Central memory CD4-positive, alpha-beta T cell (primary cell): ENCODE measurements around the gene AMPD3.
A peak's percentile ranks its signal among the peaks of the same experiment; 100 is the strongest.

ENCODE experiments used
- DNase-seq: peaks from one replicate; pipeline ENCODE4 v3.0.0; 2022

AMPD3 gene

GRCh38 chr11:10438458-10438857, 16.6 kb upstream of the AMPD3 start:
- DNase-seq = no peak

DNA sequence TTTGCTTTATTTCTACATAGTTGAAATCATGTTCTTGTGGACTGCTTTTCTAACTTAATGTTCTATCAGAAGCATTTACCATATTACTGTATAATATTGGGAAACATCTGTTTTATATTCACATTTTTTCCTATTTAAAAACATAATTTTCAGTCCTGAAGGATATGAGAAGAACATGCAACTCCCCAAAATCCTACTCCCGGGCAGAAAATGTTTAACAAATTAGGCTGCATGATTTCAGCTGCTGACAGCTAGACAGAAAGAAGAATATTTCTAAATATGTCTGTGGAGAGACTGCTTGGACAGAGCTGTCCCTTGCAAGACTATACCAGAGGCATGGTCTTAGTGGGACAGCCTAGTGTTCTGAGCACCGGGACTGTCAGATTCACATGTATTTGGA, 15.7 kb upstream of the AMPD3 start:
- DNase-seq = no peak

GRCh38 chr11:10439924-10440323, 15.1 kb upstream of the AMPD3 start:
- no peak for DNase-seq

- DNase-seq = no peak
These were observed 14.7 kb upstream of the AMPD3 start for GRCh38 chr11:10440401-10440800.

- no peak for DNase-seq
These were observed 14.0 kb upstream of the AMPD3 start for GRCh38 chr11:10441091-10441490.

GRCh38 chr11:10441652-10442503, 13.2 kb upstream of the AMPD3 start:
- no peak for DNase-seq

GRCh38 chr11:10443152-10443551, 11.9 kb upstream of the AMPD3 start:
- no peak for DNase-seq

- no peak for DNase-seq
These were observed 11.3 kb upstream of the AMPD3 start for GRCh38 chr11:10443721-10444235.

DNA sequence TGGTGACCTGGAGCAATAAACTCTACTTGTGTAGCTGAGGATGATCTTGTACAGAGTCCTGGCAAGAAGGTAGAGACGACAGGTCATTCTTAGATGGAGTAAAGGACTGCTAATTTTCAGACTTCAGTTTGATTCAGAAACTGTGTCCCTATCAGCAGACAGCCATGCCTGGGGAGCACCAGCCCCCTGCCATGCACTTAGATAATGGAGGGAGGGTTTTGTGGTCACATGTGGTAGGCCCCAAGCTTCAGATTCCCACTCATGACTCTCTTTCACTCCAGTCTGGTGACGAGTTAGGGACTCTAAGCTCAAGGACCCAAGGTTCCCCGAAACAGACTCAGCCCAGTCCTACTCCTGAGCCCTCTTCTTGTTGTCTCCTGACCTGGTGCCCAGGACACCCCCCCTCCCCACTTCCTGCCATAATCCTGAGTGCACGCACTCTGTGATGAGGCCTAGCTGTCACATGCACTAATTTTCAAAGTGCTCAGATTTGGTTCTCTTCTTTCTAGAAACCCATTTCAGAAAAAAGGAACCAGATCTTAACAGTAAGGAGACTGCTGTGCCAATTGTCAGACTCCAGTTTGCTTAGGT, 10.2 kb upstream of the AMPD3 start:
- DNase-seq = no peak

GRCh38 chr11:10447445-10447844, 7.6 kb upstream of the AMPD3 start:
- no peak for DNase-seq

DNA sequence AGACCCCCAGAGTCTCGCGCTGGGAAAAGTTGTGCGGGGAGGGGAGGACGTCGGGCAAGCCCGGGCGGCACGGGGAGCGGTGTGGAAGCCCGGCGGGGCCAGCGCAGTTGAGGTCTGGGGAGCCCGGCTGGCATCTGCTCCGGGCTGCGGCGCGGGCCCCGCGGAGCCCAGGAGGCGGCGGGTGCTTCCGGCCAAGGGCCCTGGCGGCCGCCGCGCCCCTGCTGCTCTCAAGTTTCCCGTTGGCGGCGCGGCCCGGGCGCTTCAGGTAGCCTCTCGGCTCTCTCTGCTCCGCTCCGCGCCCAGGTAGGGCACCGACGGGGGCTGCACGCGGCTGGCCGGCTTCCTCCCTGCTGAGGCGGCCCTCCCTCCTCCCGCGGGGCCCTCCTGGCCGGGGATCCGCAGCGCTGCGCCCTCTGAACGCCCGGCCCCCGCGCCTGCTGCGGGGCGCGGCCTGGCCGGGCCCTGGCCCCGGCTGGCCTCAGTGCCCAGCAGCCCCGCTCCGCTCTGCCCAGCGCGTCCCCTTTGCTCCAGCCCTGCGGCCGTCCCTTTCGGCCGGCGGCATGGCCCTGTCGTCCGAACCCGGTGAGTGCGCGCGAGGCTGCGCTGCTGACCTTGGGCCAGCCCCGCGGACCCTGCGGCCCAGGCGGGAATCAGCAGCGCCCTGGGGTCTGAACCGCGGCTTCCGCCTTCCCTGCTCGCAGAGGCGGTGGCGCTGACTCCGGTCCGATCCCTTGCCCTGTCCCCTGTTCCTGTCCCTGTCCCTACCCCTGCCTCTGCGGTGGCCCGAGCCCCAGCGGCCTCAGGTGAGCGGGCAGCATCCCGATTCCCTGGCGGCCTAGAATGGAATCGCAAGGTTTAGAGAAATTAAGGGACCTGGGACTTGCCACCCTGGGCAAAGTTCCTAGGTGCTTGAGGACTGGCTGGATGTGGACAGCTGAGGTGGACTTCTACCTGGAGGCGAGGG, 4.3 kb upstream of the AMPD3 start:
- DNase-seq = peak; percentile 54

- no peak for DNase-seq
These were observed 3.5 kb upstream of the AMPD3 start for GRCh38 chr11:10451426-10452116.

DNA sequence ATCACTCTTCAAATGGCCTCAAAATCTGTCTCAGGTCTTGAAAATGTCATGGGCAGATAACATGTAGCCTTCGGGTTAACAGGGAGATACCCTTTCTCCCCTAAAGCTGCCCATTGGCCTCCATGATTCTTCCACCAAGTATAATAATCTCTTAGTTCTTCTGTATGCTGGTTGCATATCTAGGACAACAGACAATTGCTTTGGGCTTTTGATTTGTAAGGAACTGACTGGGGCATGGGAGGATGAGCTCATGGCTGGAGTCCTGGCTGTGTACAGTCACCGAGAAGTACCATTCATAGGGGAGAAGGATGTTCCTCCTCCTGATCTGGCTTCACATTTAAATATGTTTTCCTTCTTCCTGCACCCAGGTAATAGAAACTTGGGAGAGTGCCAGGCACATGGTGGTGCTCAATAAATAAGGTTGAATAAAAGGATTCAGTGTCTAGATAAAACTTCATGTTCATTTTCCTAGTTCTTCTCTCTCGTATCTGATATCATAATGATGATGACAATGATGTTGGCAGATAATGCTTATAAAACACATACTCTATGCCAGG, 2.8 kb upstream of the AMPD3 start:
- no peak for DNase-seq

DNA sequence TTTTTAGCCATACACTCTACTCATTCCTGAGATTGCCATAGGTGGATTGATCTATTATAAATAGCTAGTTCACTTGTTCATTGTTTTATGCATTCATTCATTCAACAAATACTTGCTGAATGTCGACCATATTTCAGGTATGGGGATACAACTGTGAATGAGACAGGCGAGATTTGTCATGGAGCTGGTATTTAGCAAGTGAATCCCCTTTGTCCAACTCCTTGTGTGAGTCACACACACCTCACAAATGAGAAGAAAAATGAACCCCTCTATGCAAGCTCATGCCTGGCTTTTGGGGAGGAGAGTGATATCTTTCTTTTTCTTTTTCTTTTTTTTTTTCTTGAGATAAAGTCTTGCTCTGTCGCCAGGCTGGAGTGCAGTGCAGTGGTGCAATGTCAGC, 1.8 kb upstream of the AMPD3 start:
- DNase-seq = no peak

GRCh38 chr11:10455637-10456487, 798 bp downstream of the AMPD3 start:
- peak; percentile 73 for DNase-seq

- no peak for DNase-seq
These were observed 1.5 kb downstream of the AMPD3 start for GRCh38 chr11:10456519-10456918.

DNA sequence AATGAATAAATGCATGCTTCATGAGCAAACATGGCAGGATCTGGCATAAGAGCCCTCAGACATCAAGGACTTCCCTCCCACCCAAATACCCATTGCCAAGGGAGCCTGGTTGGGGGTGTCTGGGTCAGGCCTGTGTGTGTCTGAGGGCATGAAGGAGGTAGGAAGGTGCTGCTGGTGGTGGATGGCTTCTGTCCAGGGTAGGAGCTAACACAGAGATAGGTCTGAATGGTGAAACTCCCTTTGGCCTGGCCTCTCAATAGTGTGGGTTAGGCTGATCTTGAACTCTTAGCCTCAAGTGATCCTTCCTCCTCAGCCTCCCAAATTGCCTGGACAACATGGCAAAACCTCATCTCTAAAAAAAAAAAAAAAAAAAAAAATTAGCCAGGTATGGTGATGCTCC, 2.8 kb downstream of the AMPD3 start:
- no peak for DNase-seq

DNA sequence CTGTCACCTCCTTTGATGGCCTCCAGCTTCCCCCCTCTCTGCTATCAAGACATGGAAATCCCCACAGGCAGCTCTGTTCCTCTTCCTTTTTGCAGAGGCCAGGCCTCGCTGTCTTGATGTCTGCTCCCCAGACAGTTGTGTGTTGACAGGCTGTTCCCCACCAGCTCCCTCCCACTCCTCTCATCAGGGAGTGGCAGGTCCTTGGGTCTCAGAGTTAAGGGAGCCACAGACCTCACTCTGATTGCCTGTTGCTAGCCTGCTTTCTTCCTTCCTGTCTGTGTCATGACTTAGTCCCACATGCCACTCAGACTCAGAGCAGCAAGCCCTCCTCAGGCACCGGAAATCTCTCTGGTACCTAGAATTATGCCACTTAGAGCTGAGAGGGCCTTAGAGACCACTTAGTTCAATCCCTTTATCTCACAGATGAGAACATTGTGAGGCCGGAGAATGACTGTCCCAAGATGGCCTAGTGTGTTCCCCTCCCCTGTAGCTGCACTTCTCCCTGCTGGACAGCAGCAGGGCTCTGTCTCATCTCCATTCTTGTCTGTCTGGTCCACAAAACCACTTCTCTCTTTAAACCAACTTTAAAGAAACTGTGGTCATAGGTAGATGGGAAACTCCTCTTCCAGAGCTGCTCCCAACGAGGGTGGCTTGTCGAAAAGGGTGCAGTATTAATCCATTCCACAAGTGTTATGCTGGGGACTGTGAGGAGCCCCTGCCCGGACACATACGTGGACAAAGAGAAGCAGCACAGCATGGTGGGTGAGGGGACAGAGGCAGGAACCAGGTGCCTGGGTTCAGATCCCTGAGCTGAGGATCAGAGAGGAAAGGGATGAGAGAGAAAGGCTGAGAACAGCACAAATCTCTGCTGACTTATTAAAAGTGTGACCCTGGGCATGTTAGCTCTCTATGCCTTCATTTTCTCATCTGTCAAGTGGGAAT, 4.2 kb downstream of the AMPD3 start:
- peak; percentile 75 for DNase-seq

GRCh38 chr11:10460611-10461275, 5.7 kb downstream of the AMPD3 start:
- DNase-seq = no peak
